GM21825 (cell line): ENCODE data around the gene ELP1.
"Not testable (repeated sequence)": the region's sequence is repeated elsewhere in the genome, so short reads cannot be mapped to it uniquely, and the experiment has no call there.

Experiments
- ATAC-seq: cut with Tn5 transposase; IDR thresholded peaks from one replicate; pipeline ENCODE4 v1.9.1; 2021; ENCODE audit warnings: mild to moderate bottlenecking, moderate library complexity; ENCODE audit not compliant: unreplicated experiment

The ELP1 gene, protein sequence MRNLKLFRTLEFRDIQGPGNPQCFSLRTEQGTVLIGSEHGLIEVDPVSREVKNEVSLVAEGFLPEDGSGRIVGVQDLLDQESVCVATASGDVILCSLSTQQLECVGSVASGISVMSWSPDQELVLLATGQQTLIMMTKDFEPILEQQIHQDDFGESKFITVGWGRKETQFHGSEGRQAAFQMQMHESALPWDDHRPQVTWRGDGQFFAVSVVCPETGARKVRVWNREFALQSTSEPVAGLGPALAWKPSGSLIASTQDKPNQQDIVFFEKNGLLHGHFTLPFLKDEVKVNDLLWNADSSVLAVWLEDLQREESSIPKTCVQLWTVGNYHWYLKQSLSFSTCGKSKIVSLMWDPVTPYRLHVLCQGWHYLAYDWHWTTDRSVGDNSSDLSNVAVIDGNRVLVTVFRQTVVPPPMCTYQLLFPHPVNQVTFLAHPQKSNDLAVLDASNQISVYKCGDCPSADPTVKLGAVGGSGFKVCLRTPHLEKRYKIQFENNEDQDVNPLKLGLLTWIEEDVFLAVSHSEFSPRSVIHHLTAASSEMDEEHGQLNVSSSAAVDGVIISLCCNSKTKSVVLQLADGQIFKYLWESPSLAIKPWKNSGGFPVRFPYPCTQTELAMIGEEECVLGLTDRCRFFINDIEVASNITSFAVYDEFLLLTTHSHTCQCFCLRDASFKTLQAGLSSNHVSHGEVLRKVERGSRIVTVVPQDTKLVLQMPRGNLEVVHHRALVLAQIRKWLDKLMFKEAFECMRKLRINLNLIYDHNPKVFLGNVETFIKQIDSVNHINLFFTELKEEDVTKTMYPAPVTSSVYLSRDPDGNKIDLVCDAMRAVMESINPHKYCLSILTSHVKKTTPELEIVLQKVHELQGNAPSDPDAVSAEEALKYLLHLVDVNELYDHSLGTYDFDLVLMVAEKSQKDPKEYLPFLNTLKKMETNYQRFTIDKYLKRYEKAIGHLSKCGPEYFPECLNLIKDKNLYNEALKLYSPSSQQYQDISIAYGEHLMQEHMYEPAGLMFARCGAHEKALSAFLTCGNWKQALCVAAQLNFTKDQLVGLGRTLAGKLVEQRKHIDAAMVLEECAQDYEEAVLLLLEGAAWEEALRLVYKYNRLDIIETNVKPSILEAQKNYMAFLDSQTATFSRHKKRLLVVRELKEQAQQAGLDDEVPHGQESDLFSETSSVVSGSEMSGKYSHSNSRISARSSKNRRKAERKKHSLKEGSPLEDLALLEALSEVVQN (N-terminal part only)

DNA sequence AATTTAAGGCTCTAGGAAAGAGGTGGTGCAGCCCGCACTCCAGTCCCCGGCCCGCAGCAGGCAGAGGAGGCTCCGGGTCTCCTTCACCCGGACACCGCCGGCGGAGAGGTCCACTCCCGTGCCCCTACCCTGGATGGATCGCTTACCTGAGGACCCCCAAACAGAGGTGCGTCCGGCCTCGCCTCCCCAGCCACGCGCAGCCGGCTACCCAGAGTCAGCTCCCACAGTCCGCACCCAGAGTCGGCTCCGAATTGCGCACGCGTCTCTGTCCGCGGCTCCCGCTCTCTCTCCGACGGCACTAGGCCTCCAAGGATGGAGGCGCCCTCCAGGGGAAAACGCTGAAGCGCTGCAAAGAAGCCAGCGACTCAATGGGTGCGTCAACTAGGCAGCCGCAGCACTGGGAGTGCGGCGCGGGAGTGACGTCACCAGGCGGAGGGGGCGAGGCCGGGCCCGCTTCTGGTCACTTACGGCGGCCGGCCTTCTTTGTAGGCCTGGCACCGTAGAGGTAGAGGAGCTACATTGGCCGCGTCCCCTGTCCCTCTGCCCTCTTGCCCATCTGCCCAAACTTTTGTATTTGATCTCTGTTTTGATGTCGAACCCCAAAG lies at the start of gene ELP1:
Gene ELP1 (minus strand): TSS at position 407 of the 605 bp plus-strand sequence. CDS start 2,978 bp downstream, outside the sequence.
- peak; percentile 87 for ATAC-seq

DNA sequence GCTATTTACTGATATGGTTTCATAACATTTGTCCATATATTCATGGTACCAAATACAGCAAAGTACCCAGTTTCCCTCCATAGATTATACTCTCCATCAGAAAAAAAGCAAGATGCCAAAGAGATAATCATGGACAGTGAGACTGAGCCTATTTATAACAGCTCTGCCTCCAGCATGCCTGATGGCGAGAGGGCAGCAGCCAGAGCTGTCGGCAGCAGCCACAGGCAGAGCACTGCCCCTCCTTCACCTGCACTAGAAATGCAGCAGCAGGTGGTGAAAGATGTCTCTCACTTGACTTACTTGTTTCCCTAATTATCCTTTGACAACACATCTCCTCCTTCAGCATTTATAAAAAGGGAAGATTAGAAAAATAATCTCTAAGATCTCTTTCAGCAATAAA lies 47.0 kb upstream of the ELP1 start:
- no peak for ATAC-seq

DNA sequence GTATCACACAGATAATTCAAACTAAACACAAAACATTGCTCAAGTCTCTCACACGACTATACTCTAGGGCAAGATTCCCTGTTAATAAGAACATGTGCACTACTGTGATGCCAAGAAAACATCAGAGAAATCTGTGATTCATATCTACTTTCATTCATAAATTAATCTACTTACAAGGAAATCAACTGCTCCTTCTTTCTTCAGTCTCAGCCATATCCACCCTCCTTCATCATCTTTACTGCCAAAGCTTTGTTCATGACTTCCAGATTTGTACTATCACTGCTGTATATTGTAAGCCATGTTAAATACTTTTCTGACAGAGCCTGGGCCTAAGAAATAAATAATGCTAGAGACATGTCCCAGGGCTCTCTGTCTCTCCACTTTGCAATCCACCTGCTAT lies 44.3 kb upstream of the ELP1 start:
- no peak for ATAC-seq

DNA sequence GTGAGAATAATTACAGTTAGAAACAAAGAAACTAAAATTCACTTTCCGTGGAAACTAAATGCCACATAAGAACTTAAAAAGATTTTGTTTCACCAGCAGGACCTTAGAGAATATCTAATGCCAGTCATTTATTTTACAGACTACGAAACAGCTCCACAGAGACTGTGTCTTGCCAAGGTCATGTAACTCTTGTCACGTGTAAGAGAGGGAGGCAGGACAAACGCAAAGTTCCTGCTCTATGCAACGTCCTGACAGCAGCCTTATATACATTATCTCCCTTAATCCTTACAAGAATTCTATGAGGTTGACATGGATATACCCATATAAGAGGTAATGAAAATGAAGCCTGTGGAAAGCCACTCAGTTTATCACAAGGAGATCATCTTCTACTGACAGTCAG lies 40.0 kb upstream of the ELP1 start:
- ATAC-seq = no peak

DNA sequence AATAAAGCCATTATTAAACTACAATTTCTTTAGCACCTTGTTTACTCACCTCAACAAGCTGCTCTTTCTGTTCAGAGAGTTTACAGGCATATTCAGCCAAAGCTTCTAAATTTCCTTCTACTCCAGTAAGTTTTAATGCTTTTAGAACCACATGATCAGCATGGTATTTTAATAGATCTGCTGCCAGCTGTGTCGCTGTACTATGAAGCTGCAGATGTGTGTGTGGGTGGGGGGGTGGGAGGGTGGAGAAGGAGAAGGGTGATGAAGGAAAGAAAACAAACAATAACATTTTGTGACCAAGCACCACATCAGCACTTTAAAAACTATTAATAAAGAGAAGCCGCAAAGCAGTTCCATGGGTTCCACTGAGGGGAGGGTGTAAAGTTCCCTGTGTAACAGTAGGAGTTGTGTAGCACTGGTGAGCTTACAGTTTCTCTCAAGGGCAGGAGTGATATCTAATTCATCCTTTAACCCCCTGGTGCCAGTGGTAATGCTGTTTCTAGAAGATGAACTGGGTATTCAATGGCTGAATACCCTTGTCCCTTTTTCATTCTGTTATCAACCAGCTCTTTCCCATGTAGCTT lies 38.8 kb upstream of the ELP1 start:
- ATAC-seq = no peak

DNA sequence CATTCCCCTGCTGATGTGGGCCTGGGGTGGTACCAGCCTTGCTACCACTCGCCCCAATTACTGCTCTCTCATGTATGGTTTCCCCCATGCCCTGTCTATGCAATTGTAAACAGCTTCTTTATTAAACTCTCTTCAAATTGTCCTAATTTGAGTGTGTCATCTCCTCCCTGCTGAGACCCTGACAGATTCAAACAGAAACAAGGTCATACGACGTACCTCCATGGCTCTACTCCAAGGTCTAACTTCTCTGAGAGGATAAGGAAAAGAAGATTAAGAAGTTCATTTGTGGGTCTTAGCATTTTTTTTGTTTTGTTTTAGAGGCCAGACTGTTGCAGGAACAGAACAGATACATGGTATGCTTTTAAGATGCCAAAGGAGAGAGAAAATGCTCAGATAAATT lies 38.3 kb upstream of the ELP1 start:
- no peak for ATAC-seq

DNA sequence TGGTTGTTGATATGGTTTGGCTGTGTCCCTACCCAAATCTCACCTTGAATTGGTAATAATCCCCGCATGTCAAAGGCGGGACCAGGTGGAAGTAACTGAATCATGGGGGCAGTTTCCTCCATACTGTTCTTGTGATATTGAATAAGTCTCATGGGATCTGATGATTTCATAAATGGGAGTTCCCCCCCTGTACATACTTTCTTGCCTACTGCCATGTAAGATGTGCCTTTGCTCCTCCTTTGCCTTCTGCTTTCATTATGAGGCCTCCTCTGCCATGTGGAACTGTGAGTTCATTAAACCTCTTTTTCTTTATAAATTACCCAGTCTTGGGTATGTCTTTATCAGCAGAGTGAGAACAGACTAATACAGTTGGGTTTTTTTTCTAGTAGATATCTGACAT lies 37.5 kb upstream of the ELP1 start:
- not testable (repeated sequence) for ATAC-seq

DNA sequence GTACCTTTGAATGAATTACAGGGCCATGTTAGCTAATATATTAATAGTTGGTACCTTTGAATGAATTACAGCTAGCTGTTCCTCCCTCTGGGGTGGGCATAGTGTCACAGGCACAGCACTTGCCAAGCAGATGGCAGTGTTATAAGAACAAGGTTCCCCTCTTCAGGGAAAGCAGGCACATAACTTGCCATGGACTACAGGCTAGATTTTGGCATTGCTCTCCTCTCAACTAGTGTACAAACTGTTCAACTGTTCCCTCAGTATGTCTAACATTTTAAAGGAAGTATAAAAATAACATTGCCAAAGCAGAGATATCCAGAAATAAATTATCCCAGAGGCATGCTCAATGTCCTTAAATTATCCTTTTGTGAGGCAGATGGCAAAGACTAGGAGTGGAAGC lies 34.0 kb upstream of the ELP1 start:
- ATAC-seq = no peak

DNA sequence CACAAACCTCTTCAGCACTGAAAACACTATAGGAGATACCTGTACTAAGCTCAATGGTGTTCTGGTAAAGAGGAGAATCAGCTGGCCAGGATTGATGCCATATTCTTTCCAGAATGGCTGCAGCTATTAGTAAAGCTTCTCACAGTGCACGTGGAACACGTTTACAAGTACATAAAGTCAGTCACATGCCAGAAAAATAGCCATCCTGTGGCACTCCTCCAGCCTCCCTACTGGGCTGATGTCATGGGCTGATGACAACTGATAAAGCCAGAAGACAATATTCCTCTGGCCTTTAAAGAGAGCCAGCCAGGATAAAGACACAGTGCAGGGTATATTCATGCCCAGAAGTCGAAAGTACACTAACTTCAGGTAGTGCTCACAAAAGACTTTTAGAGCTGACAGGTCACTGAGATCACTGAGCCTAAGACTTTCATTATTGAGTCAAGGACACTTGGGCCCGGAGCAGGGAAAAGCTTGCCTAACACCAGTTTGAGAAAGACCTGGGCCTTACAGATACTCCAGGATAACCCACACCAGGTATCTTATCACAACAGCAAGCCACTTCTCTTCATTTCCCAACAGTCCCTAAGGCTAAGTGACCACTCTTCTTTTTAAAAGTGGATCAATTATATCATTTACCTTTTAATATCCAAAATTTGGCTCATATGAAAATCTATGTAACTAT lies 29.7 kb upstream of the ELP1 start:
- ATAC-seq = no peak

DNA sequence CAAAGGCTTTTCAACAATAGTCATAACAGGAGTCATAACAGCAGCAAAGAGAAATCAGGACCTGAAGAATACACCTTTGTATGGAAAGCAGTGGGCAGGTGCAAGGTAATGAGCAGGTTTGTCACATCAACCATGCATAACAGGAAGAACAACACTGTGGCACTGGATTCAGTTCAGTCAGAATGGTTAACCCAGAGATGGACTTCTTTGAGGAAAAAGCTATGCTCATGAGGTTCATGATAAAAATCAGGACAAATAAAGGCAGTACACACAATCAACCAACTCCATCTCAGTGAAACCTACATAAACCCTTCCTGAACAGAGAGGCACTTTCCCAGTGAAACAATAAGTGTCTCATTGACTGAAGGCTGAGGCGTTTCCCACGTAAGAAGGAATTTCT lies 27.2 kb upstream of the ELP1 start:
- no peak for ATAC-seq

DNA sequence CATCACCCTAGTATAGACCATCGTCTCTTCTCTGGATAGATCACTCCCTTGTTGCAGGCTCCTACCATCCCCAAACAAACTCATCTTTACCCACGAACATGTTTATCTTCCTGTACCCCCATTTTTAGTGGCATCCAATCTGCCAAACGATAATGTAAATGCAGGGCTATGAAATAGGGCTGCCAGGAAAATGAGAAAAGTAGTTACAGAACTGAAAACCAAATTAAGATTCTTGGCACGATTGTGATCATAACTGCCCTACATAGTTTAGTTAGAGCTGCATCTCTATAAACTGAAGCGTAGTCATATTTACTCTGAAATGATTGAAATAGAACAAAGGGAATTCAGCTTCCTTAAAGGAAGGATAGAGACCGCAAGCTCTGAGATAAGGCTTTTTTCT lies 26.4 kb upstream of the ELP1 start:
- ATAC-seq = no peak

DNA sequence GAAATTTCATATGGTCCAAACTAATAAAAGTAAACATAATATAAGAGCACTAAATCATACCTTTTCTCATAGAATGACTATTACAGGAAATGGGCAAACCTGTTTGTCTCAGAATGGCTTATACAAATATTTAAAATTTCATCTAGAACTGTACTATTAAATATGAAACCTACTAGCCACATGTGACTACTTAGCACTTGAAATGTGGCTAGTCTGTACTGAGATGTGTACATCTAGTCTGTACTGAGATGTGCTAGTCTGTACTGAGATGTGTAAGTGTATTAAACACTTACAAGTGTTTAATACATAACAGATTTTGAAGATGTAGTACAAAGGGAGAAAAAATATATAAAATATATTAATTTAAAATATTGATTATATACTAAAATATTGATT lies 22.7 kb upstream of the ELP1 start:
- no peak for ATAC-seq

DNA sequence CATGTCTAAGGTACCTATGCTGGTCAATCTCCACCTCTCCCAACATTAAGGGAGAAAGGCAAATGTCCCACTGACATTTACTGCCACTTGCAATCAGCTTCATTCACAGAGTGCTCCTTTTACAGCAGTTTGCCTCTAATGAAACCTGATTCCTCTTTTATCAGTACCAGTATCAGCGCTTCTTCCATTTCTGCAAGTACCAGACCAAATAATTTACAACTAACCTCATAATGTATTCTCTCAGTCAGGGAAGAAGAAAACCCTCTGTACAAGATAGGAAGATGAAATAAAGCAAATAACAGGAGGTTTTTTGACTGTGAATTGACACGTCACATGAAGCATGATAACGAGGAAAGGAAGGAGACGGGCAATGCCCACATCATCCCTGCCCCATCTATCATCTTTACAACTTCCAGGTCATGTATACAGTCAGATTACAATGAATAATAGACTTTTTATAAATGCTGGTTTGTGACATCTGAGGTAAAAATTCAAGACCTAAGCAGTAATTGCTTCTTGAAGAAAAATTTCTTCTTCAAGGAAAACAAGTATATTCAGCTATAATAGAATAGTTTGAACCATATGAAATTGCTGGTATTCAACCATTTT lies 22.2 kb upstream of the ELP1 start:
- ATAC-seq = no peak

DNA sequence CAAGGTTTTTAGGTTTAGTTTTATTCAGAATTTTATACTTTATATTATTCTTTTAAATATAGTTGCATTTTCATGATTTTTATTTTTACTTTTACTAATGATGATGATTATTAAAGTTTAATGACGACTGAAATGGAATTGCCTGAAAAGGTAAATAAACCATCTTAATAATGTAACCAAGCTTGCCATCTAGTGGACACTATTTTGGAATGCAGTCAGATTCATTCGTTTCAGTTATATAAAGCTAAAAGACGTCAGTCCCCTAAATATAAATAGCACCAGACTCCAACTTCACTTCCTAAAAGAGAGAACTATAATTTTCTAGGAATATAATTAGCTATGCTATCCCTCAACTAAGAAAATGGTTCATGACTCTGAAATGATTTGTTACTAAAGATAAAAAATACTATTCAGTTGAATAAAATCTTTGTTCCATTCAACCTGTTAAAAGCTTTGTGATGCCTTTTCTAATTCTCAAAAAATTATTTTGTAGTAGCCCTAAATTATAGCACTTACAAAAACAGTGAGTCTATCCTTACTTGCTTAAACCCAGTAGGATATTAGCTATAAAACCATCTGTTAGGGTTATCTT lies 20.2 kb upstream of the ELP1 start:
- ATAC-seq = no peak

DNA sequence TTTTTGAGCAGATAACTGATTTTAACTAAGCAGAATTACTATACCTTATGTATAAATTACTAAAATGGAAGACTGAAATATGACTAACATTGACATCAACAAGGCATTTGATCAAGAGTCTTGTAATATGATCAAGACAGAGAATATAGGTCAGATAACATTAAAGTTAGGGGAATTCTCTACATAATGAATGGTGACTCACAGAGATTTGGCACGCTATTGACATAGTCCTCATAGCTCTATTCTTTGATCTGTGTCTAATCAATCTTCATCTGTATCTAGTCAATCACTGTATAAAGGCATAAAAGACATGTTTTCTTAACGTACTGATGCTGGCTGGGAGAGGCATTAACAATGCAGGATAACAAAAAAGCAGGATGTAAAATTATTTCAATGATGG lies 17.7 kb upstream of the ELP1 start:
- no peak for ATAC-seq

DNA sequence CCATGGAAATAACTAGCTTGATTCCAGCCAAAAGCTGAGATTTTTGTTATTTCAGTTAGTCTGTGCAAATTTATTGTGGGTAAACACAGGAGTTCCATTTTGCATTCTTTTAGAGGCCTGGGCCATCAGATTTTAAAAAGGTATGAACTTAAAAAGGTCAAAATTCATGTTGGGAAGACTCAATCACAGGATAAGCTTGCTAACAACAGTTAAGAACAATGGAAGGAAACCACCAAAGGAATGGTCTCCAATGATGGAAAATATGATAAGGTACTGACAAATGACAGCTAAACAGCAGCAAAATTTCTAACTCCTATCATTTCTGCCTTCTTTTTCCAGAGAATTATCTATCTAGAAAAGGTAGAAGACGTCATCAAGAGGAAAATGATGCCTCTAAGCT lies 16.2 kb upstream of the ELP1 start:
- no peak for ATAC-seq

DNA sequence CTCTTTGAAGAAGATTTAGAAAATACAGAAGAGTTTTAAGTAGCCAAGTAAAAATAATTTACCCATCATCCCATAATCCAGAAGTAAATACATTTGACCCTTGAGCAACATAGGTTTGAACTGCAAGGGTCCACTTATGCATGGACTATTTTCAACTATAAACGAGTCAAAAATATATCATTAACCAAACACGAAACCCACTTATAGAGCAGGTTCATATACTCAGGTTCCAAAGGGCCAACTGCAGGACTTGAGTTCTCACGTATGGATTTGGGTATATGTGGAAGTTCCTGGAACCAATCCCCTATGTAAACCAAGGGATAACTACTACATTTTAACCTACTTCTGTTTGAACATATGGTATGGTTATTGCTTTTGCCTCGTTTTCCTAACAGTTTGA lies 6.1 kb upstream of the ELP1 start:
- ATAC-seq = no peak

DNA sequence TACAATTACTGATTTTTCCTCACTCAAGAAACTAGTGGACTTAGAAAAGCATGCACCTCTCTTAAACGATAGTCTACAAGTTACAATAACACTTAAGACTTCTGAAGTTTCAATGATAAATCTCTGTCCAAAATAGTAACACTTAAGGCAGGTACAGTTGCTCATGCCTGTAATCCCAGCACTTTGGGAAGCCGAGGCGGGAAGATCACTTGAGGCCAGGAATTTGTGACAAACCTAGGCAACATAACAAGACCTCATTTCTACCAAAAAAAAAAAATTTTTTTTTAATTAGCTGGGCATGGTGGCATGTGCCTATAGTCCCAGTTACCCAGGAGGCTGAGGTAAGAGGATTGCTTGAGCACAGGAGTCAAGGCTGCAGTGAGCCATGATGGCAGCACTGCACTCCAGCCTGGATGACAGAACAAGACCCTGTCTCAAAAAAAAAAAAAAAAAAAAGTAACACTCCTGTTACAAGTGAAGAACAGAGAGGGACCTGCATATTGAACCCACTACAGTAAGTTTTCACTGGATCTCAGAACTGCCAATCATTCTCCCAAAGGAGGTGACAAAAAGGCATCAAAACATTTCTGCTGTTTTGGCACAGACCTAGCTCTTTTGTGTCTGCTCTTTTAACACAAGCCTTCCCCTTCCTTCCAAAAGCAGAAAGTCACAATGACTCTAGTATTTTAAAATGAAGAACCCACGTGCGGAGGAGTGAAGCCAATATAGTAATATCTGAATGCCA lies 3.8 kb upstream of the ELP1 start:
- no peak for ATAC-seq
